Prostate gland (tissue), 2 donors: ENCODE results near the gene CAB39L.

Experiments
- POLR2A ChIP-seq: fragments of 450-650 bp; IDR thresholded peaks from one replicate; pipeline ENCODE4 v1.6.1; 2016; ENCODE audit warnings: antibody characterized with exemption, mild to moderate bottlenecking
- POLR2AphosphoS5 ChIP-seq: sonication (generic); formaldehyde crosslinking; IDR thresholded peaks from one replicate; pipeline ENCODE4 v1.6.1; 2017; ENCODE audit warnings: antibody characterized with exemption
- TF ChIP-seq, protein P1 (sequence below), 4 experiments: fragments of 200-600 bp in 2 of 4; fragments of 450-650 bp in 2 of 4; sonication (generic) in 2 of 4; IDR thresholded peaks; 1 replicate in 3 of 4; 2 replicates in 1 of 4; pipeline ENCODE4 v1.5.1; 2016 to 2019; ENCODE audit warnings: antibody characterized with exemption in 4 of 4, mild to moderate bottlenecking in 2 of 4, moderate library complexity in 2 of 4

DNA sequence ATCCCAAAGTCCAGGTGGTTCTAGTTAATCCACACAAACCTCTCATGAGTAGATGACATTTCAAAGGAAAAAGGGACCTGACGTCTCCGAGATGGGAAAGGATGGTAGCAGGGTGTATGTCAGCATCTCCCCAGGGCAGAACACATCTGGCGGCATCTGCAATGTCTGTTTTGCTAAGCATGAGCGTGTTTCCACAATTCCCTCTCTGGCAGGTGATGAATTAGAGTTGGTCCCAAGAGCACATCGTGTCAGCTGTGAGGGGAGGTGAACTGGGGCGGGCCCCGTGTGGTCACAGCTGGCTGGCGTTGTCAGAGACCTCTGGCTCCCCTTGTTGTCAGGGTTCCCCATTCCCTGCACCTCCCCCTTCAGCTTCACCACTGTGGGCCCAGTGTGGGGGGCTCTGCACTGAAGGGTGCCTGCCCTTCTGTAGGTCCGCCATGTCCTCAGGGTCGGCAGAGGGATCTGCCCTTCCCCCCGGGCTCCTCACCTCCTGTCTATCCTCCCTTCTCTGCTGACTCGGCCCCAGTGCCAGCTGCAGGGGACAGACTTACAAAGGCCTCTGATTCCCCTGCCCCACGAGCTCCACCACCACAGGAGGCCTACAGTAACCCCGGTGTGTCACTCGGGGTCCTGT, 138.0 kb downstream of the CAB39L start:
- TF ChIP-seq, protein P1, sequence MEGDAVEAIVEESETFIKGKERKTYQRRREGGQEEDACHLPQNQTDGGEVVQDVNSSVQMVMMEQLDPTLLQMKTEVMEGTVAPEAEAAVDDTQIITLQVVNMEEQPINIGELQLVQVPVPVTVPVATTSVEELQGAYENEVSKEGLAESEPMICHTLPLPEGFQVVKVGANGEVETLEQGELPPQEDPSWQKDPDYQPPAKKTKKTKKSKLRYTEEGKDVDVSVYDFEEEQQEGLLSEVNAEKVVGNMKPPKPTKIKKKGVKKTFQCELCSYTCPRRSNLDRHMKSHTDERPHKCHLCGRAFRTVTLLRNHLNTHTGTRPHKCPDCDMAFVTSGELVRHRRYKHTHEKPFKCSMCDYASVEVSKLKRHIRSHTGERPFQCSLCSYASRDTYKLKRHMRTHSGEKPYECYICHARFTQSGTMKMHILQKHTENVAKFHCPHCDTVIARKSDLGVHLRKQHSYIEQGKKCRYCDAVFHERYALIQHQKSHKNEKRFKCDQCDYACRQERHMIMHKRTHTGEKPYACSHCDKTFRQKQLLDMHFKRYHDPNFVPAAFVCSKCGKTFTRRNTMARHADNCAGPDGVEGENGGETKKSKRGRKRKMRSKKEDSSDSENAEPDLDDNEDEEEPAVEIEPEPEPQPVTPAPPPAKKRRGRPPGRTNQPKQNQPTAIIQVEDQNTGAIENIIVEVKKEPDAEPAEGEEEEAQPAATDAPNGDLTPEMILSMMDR (IDR thresholded peaks at IDR 0.05), result no peak
- TF ChIP-seq POLR2A (no peak), POLR2AphosphoS5 (no peak)
